Thyroid gland (tissue), 4 donors: ENCODE results near the gene SLC25A41. TPM values are rescaled to one million over a fixed set of nuclear protein-coding genes. Genes with fewer than 3 reads are reported as not detected.
"Not testable (repeated sequence)": the region's sequence is repeated elsewhere in the genome, so short reads cannot be mapped to it uniquely, and the experiment has no call there.

Experiments used
- DNase-seq, 2 donors: peaks; one replicate each; pipeline ENCODE4 v3.0.0-alpha.2; 2019
- H3K27ac ChIP-seq, 3 donors: fragments of 200-600 bp; sonication (generic); 1 replicate in 2 of 3; 2 replicates in 1 of 3; pipeline ENCODE4 v1.5.1; 2016 to 2019; ENCODE audit warnings: mild to moderate bottlenecking in 1 of 3, moderate library complexity in 1 of 3
- H3K27me3 ChIP-seq: fragments of 200-600 bp; sonication (generic); one replicate; pipeline ENCODE4 v1.5.1; 2019
- H3K36me3 ChIP-seq, 2 donors: fragments of 200-600 bp; sonication (generic); one replicate each; pipeline ENCODE4 v1.5.1; 2016 to 2019
- H3K4me1 ChIP-seq, 2 donors: fragments of 200-600 bp; sonication (generic); one replicate each; pipeline ENCODE4 v1.5.1; 2017 to 2019
- H3K4me3 ChIP-seq, 3 donors: fragments of 200-600 bp; sonication (generic); replicated peaks in 1 of 3; 1 replicate in 2 of 3; 2 replicates in 1 of 3; pipeline ENCODE4 v1.5.1; 2016; ENCODE audit warnings: mild to moderate bottlenecking in 1 of 3
- H3K9me3 ChIP-seq: fragments of 200-600 bp; sonication (generic); one replicate; pipeline ENCODE4 v1.5.1; 2017
- CTCF ChIP-seq, 6 experiments: fragments of 200-600 bp in 3 of 6; fragments of 450-650 bp in 3 of 6; sonication (generic) in 3 of 6; IDR thresholded peaks; one replicate each; pipeline ENCODE4 v1.5.1; 2016 to 2019; ENCODE audit warnings: antibody characterized with exemption in 6 of 6, mild to moderate bottlenecking in 2 of 6, inconsistent platforms in 1 of 6, moderate library complexity in 1 of 6
- POLR2A ChIP-seq, 2 donors: fragments of 450-650 bp; IDR thresholded peaks; one replicate each; pipeline ENCODE4 v1.6.1; 2017; ENCODE audit warnings: antibody characterized with exemption in 2 of 2, mild to moderate bottlenecking in 2 of 2, moderate library complexity in 1 of 2
- WGBS, 2 donors: methylation state at CpG; one replicate each; pipeline ENCODE4 v1.1.5; 2017; 5-methylcytosine and 5-hydroxymethylcytosine counted together
- intact Hi-C: fragments of 100-400 bp; cut with DNase I; formaldehyde crosslinking; loops from one replicate; pipeline ENCODE4 v1.15.1; 2023
- total RNA-seq, 4 donors: library from RNA; depleted of rRNA; stranded (reverse); fragments of >200 nt; gene quantifications; one replicate each; pipeline ENCODE4 v1.2.3, GENCODE V29; 2016

SLC25A41 gene
- total RNA-seq, 4 donors from 2014 or later, result 0.33 TPM; not detected in 3

- TF ChIP-seq POLR2A (IDR thresholded peaks at IDR 0.05), result no peak
- no peak for TF ChIP-seq CTCF (IDR thresholded peaks at IDR 0.05)
- WGBS, 2 donors, result 76 to 95% methylated on average over 3 of the region's 3 CpGs
- H3K4me3 ChIP-seq, result no peak overlapping the region
- no peaks in the 10 kb centered on the region for H3K27me3 ChIP-seq
- DNase-seq, result no peak
- H3K4me1 ChIP-seq, result no peaks in the 10 kb centered on the region
- intact Hi-C loops, result no loop called here
- no peaks in the 10 kb centered on the region for H3K9me3 ChIP-seq
- no peak overlapping the region for H3K27ac ChIP-seq
- H3K36me3 ChIP-seq, result no peaks in the 10 kb centered on the region
Measured at GRCh38 chr19:6440905-6441304, 7.3 kb upstream of the SLC25A41 start.

GRCh38 chr19:6439743-6440142 is 6.2 kb upstream of the SLC25A41 start:
- Histone ChIP-seq H3K4me1 (no peaks in the 10 kb centered on the region), H3K9me3 (no peaks in the 10 kb centered on the region), H3K27me3 (no peaks in the 10 kb centered on the region), H3K4me3 (no peak overlapping the region), H3K27ac (no peak overlapping the region), H3K36me3 (no peaks in the 10 kb centered on the region)
- intact Hi-C loops, result no loop called here
- DNase-seq, result no peak
- TF ChIP-seq CTCF (IDR thresholded peaks at IDR 0.05) (no peak), POLR2A (IDR thresholded peaks at IDR 0.05) (no peak)
- WGBS, 2 donors, result 83 to 84% methylated on average over 4 of the region's 4 CpGs

- WGBS, 2 donors, result 82 to 92% methylated on average over 8 to 9 of the region's 11 CpGs
- Histone ChIP-seq H3K4me1 (no peaks in the 10 kb centered on the region), H3K27ac (no peak overlapping the region), H3K27me3 (no peaks in the 10 kb centered on the region), H3K9me3 (no peaks in the 10 kb centered on the region), H3K4me3 (no peak overlapping the region), H3K36me3 (no peaks in the 10 kb centered on the region)
- DNase-seq, result no peak
- TF ChIP-seq POLR2A (IDR thresholded peaks at IDR 0.05) (no peak), CTCF (IDR thresholded peaks at IDR 0.05) (no peak)
- intact Hi-C loops, result no loop called here
Measured at GRCh38 chr19:6433165-6433564, 398 bp downstream of the SLC25A41 start.

GRCh38 chr19:6431891-6432290 is 1.7 kb downstream of the SLC25A41 start:
- Histone ChIP-seq H3K4me1 (no peaks in the 10 kb centered on the region), H3K27ac (no peak overlapping the region), H3K27me3 (no peaks in the 10 kb centered on the region), H3K9me3 (no peaks in the 10 kb centered on the region), H3K36me3 (no peaks in the 10 kb centered on the region), H3K4me3 (no peak overlapping the region)
- WGBS, 2 donors, result 94 to 95% methylated on average over 11 of the region's 11 CpGs
- TF ChIP-seq CTCF (IDR thresholded peaks at IDR 0.05) (no peak), POLR2A (IDR thresholded peaks at IDR 0.05) (no peak)
- intact Hi-C loops, result no loop called here
- no peak for DNase-seq

GRCh38 chr19:6429419-6430221 is 3.9 kb downstream of the SLC25A41 start:
- no peaks in the 10 kb centered on the region for H3K9me3 ChIP-seq
- DNase-seq, result no peak
- no peak overlapping the region for H3K27ac ChIP-seq
- H3K36me3 ChIP-seq, result no peaks in the 10 kb centered on the region
- no peaks in the 10 kb centered on the region for H3K27me3 ChIP-seq
- intact Hi-C loops, result loop anchor here (10.0 kb wide), 1 partner anchor 55 kb away; the partner anchor contains the start of genes ALKBH7 and PSPN
- TF ChIP-seq CTCF (IDR thresholded peaks at IDR 0.05) (no peak), POLR2A (IDR thresholded peaks at IDR 0.05) (no peak)
- no peak overlapping the region for H3K4me3 ChIP-seq
- WGBS, 2 donors, result 59 to 63% methylated on average over 20 of the region's 20 CpGs
- H3K4me1 ChIP-seq, result peaks cover 0 to 6% of the 10 kb centered on the region in 2 donors

- H3K4me1 ChIP-seq, H3K36me3 ChIP-seq, H3K27me3 ChIP-seq, DNase-seq, H3K4me3 ChIP-seq, H3K9me3 ChIP-seq, H3K27ac ChIP-seq: not testable (repeated sequence)
- intact Hi-C loops, result loop anchor here (10.0 kb wide), 1 partner anchor 54 kb away; the partner anchor contains the start of genes ALKBH7 and PSPN
- WGBS, 2 donors, result 88% methylated on average over 2 of the region's 2 CpGs
Measured at GRCh38 chr19:6428692-6429418, 4.7 kb downstream of the SLC25A41 start.
